Kidney (tissue), 14 donors: ENCODE data around the gene NRF1. TPM values are rescaled to one million over a fixed set of nuclear protein-coding genes. Genes with fewer than 3 reads are reported as not detected.

Source experiments
- DNase-seq, 5 donors: peaks; one replicate each; pipeline ENCODE4 v3.0.0-alpha.2; 2013 to 2020
- FAIRE-seq: peaks from 2 replicates; lab custom pipeline; 2012; peaks lifted over from hg19 to GRCh38; lab: Jason Lieb, UNC
- H3K27ac ChIP-seq, 2 donors: one replicate each; pipeline ENCODE4 v1.7.0; 2013; ENCODE audit warnings: low read depth in 2 of 2, low read length in 2 of 2, inconsistent platforms in 1 of 2
- H3K27me3 ChIP-seq: one replicate; pipeline ENCODE4 v1.7.1; 2013; ENCODE audit warnings: low read length, inconsistent platforms; ENCODE audit not compliant: control insufficient read depth, insufficient read depth
- H3K36me3 ChIP-seq, 3 donors: one replicate each; pipeline versions ENCODE4 v1.7.0 to v1.7.1; 2013; ENCODE audit warnings: low read length in 3 of 3, control low read depth in 1 of 3, inconsistent platforms in 1 of 3; ENCODE audit not compliant: insufficient read depth in 3 of 3, control insufficient read depth in 2 of 3
- H3K4me1 ChIP-seq, 3 donors: one replicate each; pipeline versions ENCODE4 v1.7.0 to v1.7.1; 2013; ENCODE audit warnings: low read length in 3 of 3, inconsistent platforms in 1 of 3, low read depth in 1 of 3; ENCODE audit not compliant: control insufficient read depth in 2 of 3, insufficient read depth in 2 of 3
- H3K4me3 ChIP-seq, 3 donors: one replicate each; pipeline versions ENCODE4 v1.7.0 to v1.8.1; 2013; ENCODE audit warnings: low read length in 3 of 3, control low read depth in 1 of 3, inconsistent platforms in 1 of 3
- H3K9ac ChIP-seq, 3 donors: one replicate each; pipeline versions ENCODE4 v1.7.0 to v1.7.1; 2013; ENCODE audit warnings: low read length in 3 of 3, control low read depth in 1 of 3, inconsistent platforms in 1 of 3
- H3K9me3 ChIP-seq, 3 donors: one replicate each; pipeline versions ENCODE4 v1.7.0 to v1.7.1; 2013; ENCODE audit warnings: low read length in 3 of 3, control low read depth in 1 of 3, inconsistent platforms in 1 of 3; ENCODE audit not compliant: control insufficient read depth in 2 of 3, insufficient read depth in 1 of 3
- CTCF ChIP-seq: IDR thresholded peaks from 3 replicates; pipeline ENCODE4 v1.5.1; 2012; ENCODE audit warnings: mild to moderate bottlenecking, moderate library complexity, borderline replicate concordance; ENCODE audit not compliant: insufficient read depth; ENCODE audit errors: extremely low read depth
- intact Hi-C: fragments of 100-400 bp; cut with DNase I; formaldehyde crosslinking; loops from one replicate; pipeline ENCODE4 v1.11.1; 2022
- polyA plus RNA-seq: library from polyadenylated mRNA; stranded (reverse); fragments of 350-450 nt; fragmentation: Illumina TruSeq; extraction: RNeasy Lipid Tissue Mini Kit (QIAGEN cat#74804); gene quantifications from one replicate; pipeline ENCODE4 v1.2.3, GENCODE V29; 2014; ENCODE audit warnings: low read depth, low replicate concordance; ENCODE audit not compliant: insufficient read depth
- total RNA-seq: library from RNA; stranded (reverse); fragmentation: NEBNext Ultra II Directional; extraction: Animal tissue kit (Norgen Biotek cat#: 25700); gene quantifications from one replicate; pipeline ENCODE4 v1.2.1, GENCODE V29; 2021
- donor health status: control.
- donor health status: control.
- donor health status: control.
- donor health status: control.
- donor health status: control.
- donor health status: DM: yes; HTN: yes; CAD: no.
- donor health status: Normal renal cell carcinoma (clear cell type).

NRF1 gene
- total and polyA plus RNA-seq, 2 donors from 2014 or later = 8.8 to 19.4 TPM

- DNase-seq = no peak
- no peak overlapping the region for H3K27ac ChIP-seq
- H3K27me3 ChIP-seq = peaks cover 14% of the 10 kb centered on the region
- no peaks in the 10 kb centered on the region for H3K9me3 ChIP-seq
- TF ChIP-seq CTCF = no peak
- no peaks in the 10 kb centered on the region for H3K36me3 ChIP-seq
- H3K4me1 ChIP-seq = peaks cover 0 to 5% (median 0%) of the 10 kb centered on the region in 3 donors
- FAIRE-seq = no peak
- intact Hi-C loops = no loop called here
- H3K9ac ChIP-seq = no peak overlapping the region
- no peak overlapping the region for H3K4me3 ChIP-seq
These were observed 178.1 kb downstream of the NRF1 start for GRCh38 chr7:129789652-129790051.

GRCh38 chr7:129790136-129790535 lies 178.6 kb downstream of the NRF1 start:
- H3K9me3 ChIP-seq = no peaks in the 10 kb centered on the region
- H3K36me3 ChIP-seq = no peaks in the 10 kb centered on the region
- peaks cover 0 to 3% (median 0%) of the 10 kb centered on the region in 3 donors for H3K4me1 ChIP-seq
- H3K4me3 ChIP-seq = no peak overlapping the region
- FAIRE-seq (no peak), DNase-seq (no peak)
- peaks cover 9% of the 10 kb centered on the region for H3K27me3 ChIP-seq
- intact Hi-C loops = no loop called here
- no peak overlapping the region for H3K9ac ChIP-seq
- no peak overlapping the region for H3K27ac ChIP-seq
- no peak for TF ChIP-seq CTCF

- intact Hi-C loops = no loop called here
- H3K36me3 ChIP-seq = no peaks in the 10 kb centered on the region
- H3K9me3 ChIP-seq = no peaks in the 10 kb centered on the region
- no peaks in the 10 kb centered on the region for H3K27me3 ChIP-seq
- H3K4me3 ChIP-seq = no peak overlapping the region
- DNase-seq = no peak
- no peak for FAIRE-seq
- H3K4me1 ChIP-seq = no peaks in the 10 kb centered on the region
- H3K9ac ChIP-seq = no peak overlapping the region
- H3K27ac ChIP-seq = no peak overlapping the region
- no peak for TF ChIP-seq CTCF
These were observed 181.2 kb downstream of the NRF1 start for GRCh38 chr7:129792721-129793120.
